Panc1 (cell line): ENCODE results near the gene KRTAP6-2. TPM values are rescaled to one million over a fixed set of nuclear protein-coding genes. Genes with fewer than 3 reads are reported as not detected.

Experiments
- ATAC-seq: fragments of 200-7000 bp; cut with Tn5 transposase; 2 replicates; pipeline ENCODE4 v1.9.1; 2020; ENCODE audit warnings: mild to moderate bottlenecking, moderate library complexity
- BruUV-seq: library from RNA; stranded (reverse); fragments of 400-500 nt; replicated peaks from 2 replicates; lab custom pipeline; 2021; lab: Mats Ljungman, UMichigan
- CTCF ChIA-PET: fragments of 300-600 bp; sonication (Branson Sonifier 250); formaldehyde crosslinking; loops from one replicate; lab custom pipeline; 2022; ENCODE audit warnings: antibody characterized with exemption; lab: Charles Lee
- POLR2A ChIA-PET: fragments of 300-600 bp; sonication (Branson Sonifier 250); formaldehyde crosslinking; loops from one replicate; lab custom pipeline; 2022; ENCODE audit warnings: antibody characterized with exemption; lab: Charles Lee
- DNase-seq: peaks from one replicate; pipeline ENCODE4 v3.0.0-alpha.2; 2010; ENCODE audit warnings: low read depth, low spot score
- H3K27ac ChIP-seq: 2 replicates; pipeline ENCODE4 v1.5.1; 2011; ENCODE audit warnings: mild to moderate bottlenecking, low read length, inconsistent platforms
- H3K27me3 ChIP-seq: fragments of 200-500 bp; sonication (Bioruptor generic); 2 replicates; pipeline ENCODE4 v1.6.0; 2014; ENCODE audit warnings: low read length, inconsistent platforms; ENCODE audit not compliant: control insufficient read depth, insufficient read depth
- H3K36me3 ChIP-seq: fragments of 200-500 bp; sonication (Bioruptor generic); 2 replicates; pipeline ENCODE4 v1.5.1; 2014; ENCODE audit warnings: inconsistent platforms, mild to moderate bottlenecking, low read length, moderate library complexity; ENCODE audit not compliant: control insufficient read depth, insufficient read depth
- H3K4me1 ChIP-seq: 2 replicates; pipeline ENCODE4 v1.5.1; 2011; ENCODE audit warnings: inconsistent platforms, mild to moderate bottlenecking, low read length, moderate library complexity; ENCODE audit not compliant: control insufficient read depth, insufficient read depth
- H3K4me3 ChIP-seq, 2 experiments: 2 replicates each; pipeline ENCODE4 v1.5.1; 2011 to 2012; ENCODE audit warnings: low read depth in 2 of 2, low read length in 2 of 2, mild to moderate bottlenecking in 2 of 2, inconsistent platforms in 1 of 2, moderate library complexity in 1 of 2
- H3K9me3 ChIP-seq: fragments of 200-500 bp; sonication (Bioruptor generic); 2 replicates; pipeline ENCODE4 v1.5.1; 2014; ENCODE audit warnings: low read depth, mild to moderate bottlenecking, inconsistent platforms, low read length, moderate library complexity; ENCODE audit not compliant: control insufficient read depth, insufficient read depth
- POLR2AphosphoS5 ChIP-seq: IDR thresholded peaks from 2 replicates; pipeline ENCODE4 v1.6.1; 2012; ENCODE audit warnings: mild to moderate bottlenecking, low read depth, low read length, moderate library complexity
- REST ChIP-seq, 2 experiments: IDR thresholded peaks; 2 replicates each; pipeline ENCODE4 v1.6.1; 2011 to 2012; ENCODE audit warnings: low read depth in 2 of 2, control low read depth in 1 of 2, low read length in 1 of 2, mild to moderate bottlenecking in 1 of 2, moderate library complexity in 1 of 2; ENCODE audit not compliant: insufficient read depth in 1 of 2
- SIN3A ChIP-seq: IDR thresholded peaks from 2 replicates; pipeline ENCODE4 v1.6.1; 2012; ENCODE audit warnings: low read depth, mild to moderate bottlenecking, low read length, moderate library complexity, borderline replicate concordance; ENCODE audit not compliant: insufficient read depth
- TCF7L2 ChIP-seq: IDR thresholded peaks from 2 replicates; pipeline ENCODE4 v1.6.1; 2011; ENCODE audit warnings: mild to moderate bottlenecking, low read depth, low read length, inconsistent platforms
- in situ Hi-C: cut with HindIII; loops from 2 replicates; pipeline ENCODE4 v1.10.0; 2016; ENCODE audit warnings: low sequenced_read_pairs, low pct_unique_long_range_greater_than_20kb
- intact Hi-C: fragments of 100-400 bp; cut with micrococcal nuclease; formaldehyde crosslinking; loops from one replicate; pipeline ENCODE4 v1.10.0; 2022; ENCODE audit not compliant: unreplicated experiment
- total RNA-seq: library from RNA; stranded (reverse); gene quantifications from one replicate; pipeline ENCODE4 v1.2.1, GENCODE V29; 2021; ENCODE audit not compliant: unreplicated experiment
- TF ChIP-seq, protein P1 (sequence below): fragments of 450-650 bp; IDR thresholded peaks from 2 replicates; pipeline ENCODE4 v1.5.1; 2017; ENCODE audit warnings: mild to moderate bottlenecking

The KRTAP6-2 gene
- total RNA-seq, 1 experiment from 2014 or later: not detected

- no peak overlapping the region for H3K27ac ChIP-seq
- no peaks in the 10 kb centered on the region for H3K9me3 ChIP-seq
- no peak for DNase-seq
- no TSS peak for BruUV-seq
- no peak overlapping the region for H3K4me3 ChIP-seq
- ChIA-PET POLR2A (no interaction called here), CTCF (no interaction called here)
- intact Hi-C loops: no loop called here
- in situ Hi-C loops: no loop called here
- H3K36me3 ChIP-seq: no peaks in the 10 kb centered on the region
- H3K27me3 ChIP-seq: no peaks in the 10 kb centered on the region
- TF ChIP-seq TCF7L2: no peak
- no peak for TF ChIP-seq REST (IDR thresholded peaks at IDR 0.05; ENCODE audit: insufficient read depth in 1 of 2, low read depth in 2 of 2, low read length in 1 of 2)
- no peak for TF ChIP-seq POLR2AphosphoS5
- ATAC-seq: no peak
- H3K4me1 ChIP-seq: no peaks in the 10 kb centered on the region
Measured at GRCh38 chr21:30579346-30579745, 19.4 kb downstream of the KRTAP6-2 start.

GRCh38 chr21:30577766-30578165, 20.9 kb downstream of the KRTAP6-2 start:
- Histone ChIP-seq H3K4me3 (no peak overlapping the region), H3K4me1 (no peaks in the 10 kb centered on the region), H3K27ac (no peak overlapping the region), H3K9me3 (no peaks in the 10 kb centered on the region), H3K36me3 (no peaks in the 10 kb centered on the region), H3K27me3 (no peaks in the 10 kb centered on the region)
- TF ChIP-seq, protein P1, sequence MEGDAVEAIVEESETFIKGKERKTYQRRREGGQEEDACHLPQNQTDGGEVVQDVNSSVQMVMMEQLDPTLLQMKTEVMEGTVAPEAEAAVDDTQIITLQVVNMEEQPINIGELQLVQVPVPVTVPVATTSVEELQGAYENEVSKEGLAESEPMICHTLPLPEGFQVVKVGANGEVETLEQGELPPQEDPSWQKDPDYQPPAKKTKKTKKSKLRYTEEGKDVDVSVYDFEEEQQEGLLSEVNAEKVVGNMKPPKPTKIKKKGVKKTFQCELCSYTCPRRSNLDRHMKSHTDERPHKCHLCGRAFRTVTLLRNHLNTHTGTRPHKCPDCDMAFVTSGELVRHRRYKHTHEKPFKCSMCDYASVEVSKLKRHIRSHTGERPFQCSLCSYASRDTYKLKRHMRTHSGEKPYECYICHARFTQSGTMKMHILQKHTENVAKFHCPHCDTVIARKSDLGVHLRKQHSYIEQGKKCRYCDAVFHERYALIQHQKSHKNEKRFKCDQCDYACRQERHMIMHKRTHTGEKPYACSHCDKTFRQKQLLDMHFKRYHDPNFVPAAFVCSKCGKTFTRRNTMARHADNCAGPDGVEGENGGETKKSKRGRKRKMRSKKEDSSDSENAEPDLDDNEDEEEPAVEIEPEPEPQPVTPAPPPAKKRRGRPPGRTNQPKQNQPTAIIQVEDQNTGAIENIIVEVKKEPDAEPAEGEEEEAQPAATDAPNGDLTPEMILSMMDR: no peak
- no peak for TF ChIP-seq POLR2AphosphoS5
- no peak for TF ChIP-seq REST (IDR thresholded peaks at IDR 0.05; ENCODE audit: insufficient read depth in 1 of 2, low read depth in 2 of 2, low read length in 1 of 2)
- TF ChIP-seq SIN3A: no peak
- TF ChIP-seq TCF7L2: no peak
- intact Hi-C loops: no loop called here
- POLR2A ChIA-PET: no interaction called here
- BruUV-seq: no TSS peak
- in situ Hi-C loops: no loop called here
- DNase-seq (no peak), ATAC-seq (no peak)
- CTCF ChIA-PET: no interaction called here
